Parathyroid adenoma (tissue), 2 donors: ENCODE measurements around the gene MILR1.
A peak's percentile ranks its signal among the peaks of the same experiment; 100 is the strongest.

Source experiments
- H2AFZ ChIP-seq: fragments of 300-600 bp; sonication (generic); one replicate; pipeline ENCODE4 v1.7.0; 2017; ENCODE audit warnings: antibody characterized with exemption, mild to moderate bottlenecking
- H3K27ac ChIP-seq: fragments of 300-600 bp; sonication (generic); one replicate; pipeline ENCODE4 v1.7.0; 2017
- H3K27me3 ChIP-seq: fragments of 300-600 bp; sonication (generic); one replicate; pipeline ENCODE4 v1.7.0; 2017; ENCODE audit warnings: low read length; ENCODE audit not compliant: control insufficient read depth, insufficient read depth
- H3K36me3 ChIP-seq: fragments of 300-600 bp; sonication (generic); one replicate; pipeline ENCODE4 v1.7.0; 2017; ENCODE audit warnings: low read length; ENCODE audit not compliant: control insufficient read depth, insufficient read depth
- H3K4me1 ChIP-seq: fragments of 300-600 bp; sonication (generic); one replicate; pipeline ENCODE4 v1.7.0; 2017; ENCODE audit warnings: control low read depth
- H3K4me2 ChIP-seq: fragments of 300-600 bp; sonication (generic); one replicate; pipeline ENCODE4 v1.7.0; 2017; ENCODE audit warnings: low read length
- H3K4me3 ChIP-seq: fragments of 300-600 bp; sonication (generic); one replicate; pipeline ENCODE4 v1.7.0; 2017; ENCODE audit warnings: low read depth, low read length
- H3K79me2 ChIP-seq: fragments of 300-600 bp; sonication (generic); one replicate; pipeline ENCODE4 v1.7.0; 2017; ENCODE audit warnings: control low read depth
- H3K9ac ChIP-seq: fragments of 300-600 bp; sonication (generic); one replicate; pipeline ENCODE4 v1.7.0; 2017; ENCODE audit warnings: mild to moderate bottlenecking
- H3K9me3 ChIP-seq: fragments of 300-600 bp; sonication (generic); one replicate; pipeline ENCODE4 v1.7.0; 2017; ENCODE audit warnings: low read length; ENCODE audit not compliant: control insufficient read depth
- CTCF ChIP-seq: fragments of 300-600 bp; sonication (generic); IDR thresholded peaks from one replicate; pipeline ENCODE4 v1.7.0; 2017; ENCODE audit warnings: antibody characterized with exemption, mild to moderate bottlenecking
- donor health status: primary hyperparathyroidism.

The MILR1 gene

GRCh38 chr17:64505340-64506200 is 56.7 kb downstream of the MILR1 start:
- no peak for TF ChIP-seq CTCF
- H3K36me3 ChIP-seq = no peaks in the 10 kb centered on the region

GRCh38 chr17:64506201-64506575 is 57.3 kb downstream of the MILR1 start, which contains the start of gene DDX5:
DDX5 (minus strand) TSS chr17:64506289; CDS start chr17:64506119, 170 bp downstream.
- H3K36me3 ChIP-seq = no peaks in the 10 kb centered on the region
- no peak for TF ChIP-seq CTCF
- H3K9me3 ChIP-seq = no peaks in the 10 kb centered on the region
- peak within 1 kb of the TSS; percentile 99 for H3K27ac ChIP-seq
- H3K27me3 ChIP-seq = no peaks in the 10 kb centered on the region
- H3K4me2 ChIP-seq = peak within 1 kb of the TSS; percentile 87
- H3K9ac ChIP-seq = peak within 1 kb of the TSS; percentile 100
- peaks cover 21% of the 10 kb centered on the region for H3K4me1 ChIP-seq
- peaks cover 57% of the 10 kb centered on the region for H3K79me2 ChIP-seq
- peak within 1 kb of the TSS; percentile 85 for H2AFZ ChIP-seq
- H3K4me3 ChIP-seq = peak within 1 kb of the TSS; percentile 100

More at GRCh38 chr17:64505340-64506200, 56.7 kb downstream of the MILR1 start:
- Histone ChIP-seq H3K9ac (peak overlapping the region; percentile 100), H3K27ac (peak overlapping the region; percentile 99), H3K9me3 (no peaks in the 10 kb centered on the region), H3K4me2 (peak overlapping the region; percentile 87), H3K4me1 (peaks cover 21% of the 10 kb centered on the region), H3K79me2 (peaks cover 51% of the 10 kb centered on the region), H3K27me3 (no peaks in the 10 kb centered on the region), H3K4me3 (peak overlapping the region; percentile 100), H2AFZ (peak overlapping the region; percentile 85)

GRCh38 chr17:64506576-64507412 is 57.9 kb downstream of the MILR1 start, which contains the start of gene CEP95:
CEP95 (plus strand) TSS chr17:64506977; CDS start chr17:64507098, 121 bp downstream.
- H3K4me3 ChIP-seq = peak within 1 kb of the TSS; percentile 100
- H3K27ac ChIP-seq = peak within 1 kb of the TSS; percentile 99
- H3K4me2 ChIP-seq = peak within 1 kb of the TSS; percentile 75
- no peaks in the 10 kb centered on the region for H3K9me3 ChIP-seq
- no peaks in the 10 kb centered on the region for H3K36me3 ChIP-seq
- H2AFZ ChIP-seq = peak within 1 kb of the TSS; percentile 76
- H3K9ac ChIP-seq = peak within 1 kb of the TSS; percentile 100
- H3K79me2 ChIP-seq = peaks cover 55% of the 10 kb centered on the region
- H3K4me1 ChIP-seq = peaks cover 21% of the 10 kb centered on the region
- TF ChIP-seq CTCF = no peak
- H3K27me3 ChIP-seq = no peaks in the 10 kb centered on the region

GRCh38 chr17:64507413-64507782 is 58.5 kb downstream of the MILR1 start:
- H3K27me3 ChIP-seq = no peaks in the 10 kb centered on the region
- H3K9me3 ChIP-seq = no peaks in the 10 kb centered on the region
- H3K9ac ChIP-seq = peak overlapping the region; percentile 49
- peaks cover 57% of the 10 kb centered on the region for H3K79me2 ChIP-seq
- H3K27ac ChIP-seq = peak overlapping the region; percentile 99
- H3K4me1 ChIP-seq = peaks cover 21% of the 10 kb centered on the region
- no peaks in the 10 kb centered on the region for H3K36me3 ChIP-seq
- H3K4me3 ChIP-seq = peak overlapping the region; percentile 100
- peak; percentile 43 for TF ChIP-seq CTCF
- H2AFZ ChIP-seq = peak overlapping the region; percentile 76
- H3K4me2 ChIP-seq = peak overlapping the region; percentile 75
